ENCODE measurements around the gene SBNO1.
"Not testable (repeated sequence)": the region's sequence is repeated elsewhere in the genome, so short reads cannot be mapped to it uniquely, and the experiment has no call there.

The SBNO1 gene

GRCh38 chr12:123335490-123335889, 29.2 kb downstream of the SBNO1 start:
- no peaks in the 10 kb centered on the region for H3K9me3 ChIP-seq (ENCODE audit: control insufficient read depth, low read length)
- peaks cover 62% of the 10 kb centered on the region for H3K36me3 ChIP-seq (ENCODE audit: control insufficient read depth, insufficient read depth, low read length, severe bottlenecking)
- no peak overlapping the region for H3K4me3 ChIP-seq (ENCODE audit: low read length)
- no peaks in the 10 kb centered on the region for H3K4me1 ChIP-seq (ENCODE audit: control insufficient read depth, insufficient read depth, low read length)
- no peak overlapping the region for H3K9ac ChIP-seq (ENCODE audit: low read length)
- H3K27me3 ChIP-seq (replicated peaks; ENCODE audit: control insufficient read depth, insufficient read depth, low read length): no peaks in the 10 kb centered on the region
- no peak for DNase-seq (ENCODE audit: low read depth)

DNA sequence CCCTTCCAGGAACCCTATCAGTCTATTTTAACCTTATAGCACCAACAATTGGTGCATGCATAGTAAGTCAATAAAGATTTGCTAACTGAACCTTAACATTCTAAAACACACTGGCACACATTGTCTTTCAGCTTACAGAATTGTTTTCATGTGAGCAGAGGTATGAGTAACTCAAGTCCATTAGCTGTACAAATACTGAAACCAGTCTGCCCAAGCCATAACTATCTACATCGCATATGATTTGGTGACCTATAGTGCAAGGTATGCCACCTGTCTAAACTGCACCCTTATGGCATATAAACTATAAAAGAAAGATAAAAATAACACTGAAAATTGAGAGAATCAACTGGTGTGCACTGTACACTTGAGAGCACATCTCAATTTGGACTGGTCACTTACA, 34.8 kb downstream of the SBNO1 start:
- H3K36me3 ChIP-seq (ENCODE audit: control insufficient read depth, insufficient read depth, low read length, severe bottlenecking): peaks cover 84% of the 10 kb centered on the region
- no peaks in the 10 kb centered on the region for H3K9me3 ChIP-seq (ENCODE audit: control insufficient read depth, low read length)
- H3K9ac ChIP-seq (ENCODE audit: low read length): no peak overlapping the region
- DNase-seq (ENCODE audit: low read depth): no peak
- H3K27me3 ChIP-seq (replicated peaks; ENCODE audit: control insufficient read depth, insufficient read depth, low read length): no peaks in the 10 kb centered on the region
- H3K4me1 ChIP-seq (ENCODE audit: control insufficient read depth, insufficient read depth, low read length): no peaks in the 10 kb centered on the region
- no peak overlapping the region for H3K4me3 ChIP-seq (ENCODE audit: low read length)

DNA sequence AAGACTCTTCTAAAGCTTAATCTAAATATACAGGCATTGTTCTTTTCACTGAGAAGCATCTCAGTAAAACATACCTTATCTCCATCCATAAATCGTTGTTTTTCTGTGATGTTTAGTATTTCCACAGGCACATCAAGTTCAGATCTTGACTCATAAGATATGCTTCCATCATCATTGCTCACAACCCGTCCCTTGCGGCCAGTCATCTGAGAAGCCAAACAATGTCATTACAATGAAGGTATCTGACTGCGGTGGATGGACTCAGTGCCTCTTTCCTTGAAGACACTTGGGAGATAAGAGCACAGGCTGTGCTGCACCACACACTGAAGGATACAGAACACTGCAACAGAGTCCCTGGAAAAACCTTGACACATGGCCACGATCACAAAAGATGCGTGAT, 44.8 kb downstream of the SBNO1 start:
- no peak overlapping the region for H3K4me3 ChIP-seq (ENCODE audit: low read length)
- no peaks in the 10 kb centered on the region for H3K9me3 ChIP-seq (ENCODE audit: control insufficient read depth, low read length)
- H3K36me3 ChIP-seq (ENCODE audit: control insufficient read depth, insufficient read depth, low read length, severe bottlenecking): peaks cover 98% of the 10 kb centered on the region

GRCh38 chr12:123319273-123319672, 45.4 kb downstream of the SBNO1 start:
- Histone ChIP-seq H3K4me3 (ENCODE audit: low read length) (no peak overlapping the region), H3K27me3 (replicated peaks; ENCODE audit: control insufficient read depth, insufficient read depth, low read length) (no peaks in the 10 kb centered on the region), H3K4me1 (ENCODE audit: control insufficient read depth, insufficient read depth, low read length) (no peaks in the 10 kb centered on the region), H3K36me3 (ENCODE audit: control insufficient read depth, insufficient read depth, low read length, severe bottlenecking) (peaks cover 97% of the 10 kb centered on the region), H3K9me3 (ENCODE audit: control insufficient read depth, low read length) (no peaks in the 10 kb centered on the region), H3K9ac (ENCODE audit: low read length) (no peak overlapping the region)
- DNase-seq (ENCODE audit: low read depth): no peak

More for the DNA sequence above, 44.8 kb downstream of the SBNO1 start:
- no peaks in the 10 kb centered on the region for H3K4me1 ChIP-seq (ENCODE audit: control insufficient read depth, insufficient read depth, low read length)
- H3K9ac ChIP-seq (ENCODE audit: low read length): no peak overlapping the region
- no peaks in the 10 kb centered on the region for H3K27me3 ChIP-seq (replicated peaks; ENCODE audit: control insufficient read depth, insufficient read depth, low read length)
- no peak for DNase-seq (ENCODE audit: low read depth)

GRCh38 chr12:123313046-123313445, 51.6 kb downstream of the SBNO1 start:
- H3K4me3 ChIP-seq (ENCODE audit: low read length); H3K4me1 ChIP-seq (ENCODE audit: control insufficient read depth, insufficient read depth, low read length); H3K9ac ChIP-seq (ENCODE audit: low read length); DNase-seq (ENCODE audit: low read depth); H3K9me3 ChIP-seq (ENCODE audit: control insufficient read depth, low read length); H3K27me3 ChIP-seq (replicated peaks; ENCODE audit: control insufficient read depth, insufficient read depth, low read length): not testable (repeated sequence)
- peaks cover 87% of the 10 kb centered on the region for H3K36me3 ChIP-seq (ENCODE audit: control insufficient read depth, insufficient read depth, low read length, severe bottlenecking)

- no peak for DNase-seq (ENCODE audit: low read depth)
- H3K9ac ChIP-seq (ENCODE audit: low read length): no peak overlapping the region
- H3K9me3 ChIP-seq (ENCODE audit: control insufficient read depth, low read length): no peaks in the 10 kb centered on the region
- no peaks in the 10 kb centered on the region for H3K4me1 ChIP-seq (ENCODE audit: control insufficient read depth, insufficient read depth, low read length)
- no peaks in the 10 kb centered on the region for H3K27me3 ChIP-seq (replicated peaks; ENCODE audit: control insufficient read depth, insufficient read depth, low read length)
- H3K4me3 ChIP-seq (ENCODE audit: low read length): no peak overlapping the region
- H3K36me3 ChIP-seq (ENCODE audit: control insufficient read depth, insufficient read depth, low read length, severe bottlenecking): peaks cover 91% of the 10 kb centered on the region
Observed at GRCh38 chr12:123306200-123306599, 58.4 kb downstream of the SBNO1 start.

GRCh38 chr12:123305136-123305535, 59.5 kb downstream of the SBNO1 start:
- H3K36me3 ChIP-seq (ENCODE audit: control insufficient read depth, insufficient read depth, low read length, severe bottlenecking): peaks cover 85% of the 10 kb centered on the region
- DNase-seq (ENCODE audit: low read depth): no peak
- H3K27me3 ChIP-seq (replicated peaks; ENCODE audit: control insufficient read depth, insufficient read depth, low read length): no peaks in the 10 kb centered on the region
- H3K9ac ChIP-seq (ENCODE audit: low read length): no peak overlapping the region
- H3K4me3 ChIP-seq (ENCODE audit: low read length): no peak overlapping the region
- no peaks in the 10 kb centered on the region for H3K9me3 ChIP-seq (ENCODE audit: control insufficient read depth, low read length)
- H3K4me1 ChIP-seq (ENCODE audit: control insufficient read depth, insufficient read depth, low read length): no peaks in the 10 kb centered on the region

DNA sequence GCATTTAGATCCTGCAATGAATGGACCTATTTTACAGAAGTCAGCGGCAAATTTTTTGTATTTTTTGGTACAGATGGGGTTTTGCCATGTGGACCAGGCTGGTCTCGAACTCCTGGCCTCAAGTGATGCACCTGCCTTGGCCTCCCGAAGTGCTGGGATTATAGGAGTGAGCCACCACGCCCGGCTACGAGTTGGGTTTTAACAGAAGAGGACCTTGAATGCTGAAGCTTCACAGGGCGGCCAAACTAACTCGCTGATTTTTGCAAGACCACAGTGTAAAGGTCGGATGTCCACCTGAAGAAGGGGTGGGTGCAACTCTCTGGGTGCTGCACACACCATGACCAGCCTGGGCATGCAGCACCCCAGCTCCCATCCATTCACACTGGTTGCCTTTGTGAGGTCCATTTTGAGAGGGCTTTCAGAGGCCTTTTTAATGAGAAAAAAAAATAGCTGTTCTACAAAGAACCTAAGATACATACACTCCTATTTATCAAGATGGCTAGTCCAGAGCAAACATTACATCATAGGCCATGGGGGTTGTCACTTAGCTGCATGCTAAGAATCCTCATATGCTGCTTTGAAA, 71.4 kb downstream of the SBNO1 start:
- no peaks in the 10 kb centered on the region for H3K27me3 ChIP-seq (replicated peaks; ENCODE audit: control insufficient read depth, insufficient read depth, low read length)
- no peaks in the 10 kb centered on the region for H3K4me1 ChIP-seq (ENCODE audit: control insufficient read depth, insufficient read depth, low read length)
- H3K9ac ChIP-seq (ENCODE audit: low read length): no peak overlapping the region
- H3K9me3 ChIP-seq (ENCODE audit: control insufficient read depth, low read length): no peaks in the 10 kb centered on the region
- no peak for DNase-seq (ENCODE audit: low read depth)
- peaks cover 80% of the 10 kb centered on the region for H3K36me3 ChIP-seq (ENCODE audit: control insufficient read depth, insufficient read depth, low read length, severe bottlenecking)
- H3K4me3 ChIP-seq (ENCODE audit: low read length): no peak overlapping the region

DNA sequence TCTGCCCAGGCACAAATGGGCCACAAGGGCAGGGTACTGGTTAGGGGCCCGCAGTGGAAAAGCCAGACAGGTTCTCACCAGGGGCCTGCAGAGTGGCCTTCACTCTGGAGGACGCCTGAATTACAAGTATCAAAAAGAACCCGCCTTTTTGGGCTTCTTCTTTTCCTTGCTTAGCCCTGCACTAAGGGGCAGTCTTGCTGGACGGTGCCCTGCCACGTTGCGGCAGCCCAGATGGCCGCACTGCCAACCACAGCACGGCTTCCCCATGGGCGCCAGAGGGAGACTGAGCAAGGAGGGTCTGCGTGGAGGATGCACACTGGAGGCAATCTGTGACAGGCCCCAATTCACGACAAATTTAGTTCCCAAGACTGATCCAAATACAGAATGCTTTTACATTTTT, 74.7 kb downstream of the SBNO1 start:
- H3K4me1 ChIP-seq (ENCODE audit: control insufficient read depth, insufficient read depth, low read length): no peaks in the 10 kb centered on the region
- H3K9me3 ChIP-seq (ENCODE audit: control insufficient read depth, low read length): no peaks in the 10 kb centered on the region
- no peaks in the 10 kb centered on the region for H3K27me3 ChIP-seq (replicated peaks; ENCODE audit: control insufficient read depth, insufficient read depth, low read length)
- no peak overlapping the region for H3K9ac ChIP-seq (ENCODE audit: low read length)
- peaks cover 51% of the 10 kb centered on the region for H3K36me3 ChIP-seq (ENCODE audit: control insufficient read depth, insufficient read depth, low read length, severe bottlenecking)
- no peak for DNase-seq (ENCODE audit: low read depth)
- no peak overlapping the region for H3K4me3 ChIP-seq (ENCODE audit: low read length)

DNA sequence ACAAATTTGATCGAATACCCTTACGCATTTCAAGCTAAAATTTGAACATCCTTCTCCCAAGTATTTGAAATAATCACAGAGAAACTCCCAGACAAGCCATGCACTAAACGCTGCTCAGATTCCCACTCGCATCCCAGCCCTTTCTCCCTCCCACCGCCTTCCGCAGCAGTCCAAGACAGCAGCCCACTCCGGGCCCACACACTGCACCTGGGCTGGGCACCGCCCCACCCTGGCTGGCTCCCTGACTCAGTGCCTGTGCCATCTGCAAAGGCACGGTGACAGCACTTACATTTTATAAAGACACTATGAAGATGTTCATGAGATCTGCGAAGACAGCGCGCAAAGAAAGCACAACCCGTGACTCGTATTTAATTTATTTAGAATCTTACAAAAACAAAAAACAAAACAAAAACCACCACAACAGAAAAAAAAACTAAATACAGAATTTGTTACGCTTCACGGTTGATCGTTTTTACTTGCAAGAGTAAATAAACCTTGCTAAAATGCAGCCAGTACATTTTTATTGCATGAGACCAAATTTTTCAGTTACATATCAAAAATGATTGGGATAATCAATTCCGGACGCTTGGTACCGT, 75.8 kb downstream of the SBNO1 start:
- Histone ChIP-seq H3K9me3 (ENCODE audit: control insufficient read depth, low read length) (no peaks in the 10 kb centered on the region), H3K4me3 (ENCODE audit: low read length) (no peak overlapping the region), H3K36me3 (ENCODE audit: control insufficient read depth, insufficient read depth, low read length, severe bottlenecking) (peaks cover 40% of the 10 kb centered on the region), H3K4me1 (ENCODE audit: control insufficient read depth, insufficient read depth, low read length) (no peaks in the 10 kb centered on the region), H3K9ac (ENCODE audit: low read length) (no peak overlapping the region), H3K27me3 (replicated peaks; ENCODE audit: control insufficient read depth, insufficient read depth, low read length) (no peaks in the 10 kb centered on the region)
- no peak for DNase-seq (ENCODE audit: low read depth)

- Histone ChIP-seq H3K4me1 (ENCODE audit: control insufficient read depth, insufficient read depth, low read length) (no peaks in the 10 kb centered on the region), H3K36me3 (ENCODE audit: control insufficient read depth, insufficient read depth, low read length, severe bottlenecking) (peaks cover 20% of the 10 kb centered on the region), H3K9me3 (ENCODE audit: control insufficient read depth, low read length) (no peaks in the 10 kb centered on the region), H3K4me3 (ENCODE audit: low read length) (no peak overlapping the region), H3K9ac (ENCODE audit: low read length) (no peak overlapping the region), H3K27me3 (replicated peaks; ENCODE audit: control insufficient read depth, insufficient read depth, low read length) (no peaks in the 10 kb centered on the region)
- no peak for DNase-seq (ENCODE audit: low read depth)
Observed at GRCh38 chr12:123286652-123287373, 77.8 kb downstream of the SBNO1 start.
